ENCODE data around the gene EGFL7.
A peak's percentile ranks its signal among the peaks of the same experiment; 100 is the strongest.
"Not testable (repeated sequence)": the region's sequence is repeated elsewhere in the genome, so short reads cannot be mapped to it uniquely, and the experiment has no call there.

Gene EGFL7

GRCh38 chr9:136631038-136632000 lies 31.4 kb upstream of the EGFL7 start:
- no peaks in the 10 kb centered on the region for H3K9me3 ChIP-seq
- H3K27me3 ChIP-seq = no peaks in the 10 kb centered on the region
- TF ChIP-seq, protein P1, sequence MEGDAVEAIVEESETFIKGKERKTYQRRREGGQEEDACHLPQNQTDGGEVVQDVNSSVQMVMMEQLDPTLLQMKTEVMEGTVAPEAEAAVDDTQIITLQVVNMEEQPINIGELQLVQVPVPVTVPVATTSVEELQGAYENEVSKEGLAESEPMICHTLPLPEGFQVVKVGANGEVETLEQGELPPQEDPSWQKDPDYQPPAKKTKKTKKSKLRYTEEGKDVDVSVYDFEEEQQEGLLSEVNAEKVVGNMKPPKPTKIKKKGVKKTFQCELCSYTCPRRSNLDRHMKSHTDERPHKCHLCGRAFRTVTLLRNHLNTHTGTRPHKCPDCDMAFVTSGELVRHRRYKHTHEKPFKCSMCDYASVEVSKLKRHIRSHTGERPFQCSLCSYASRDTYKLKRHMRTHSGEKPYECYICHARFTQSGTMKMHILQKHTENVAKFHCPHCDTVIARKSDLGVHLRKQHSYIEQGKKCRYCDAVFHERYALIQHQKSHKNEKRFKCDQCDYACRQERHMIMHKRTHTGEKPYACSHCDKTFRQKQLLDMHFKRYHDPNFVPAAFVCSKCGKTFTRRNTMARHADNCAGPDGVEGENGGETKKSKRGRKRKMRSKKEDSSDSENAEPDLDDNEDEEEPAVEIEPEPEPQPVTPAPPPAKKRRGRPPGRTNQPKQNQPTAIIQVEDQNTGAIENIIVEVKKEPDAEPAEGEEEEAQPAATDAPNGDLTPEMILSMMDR (IDR thresholded peaks at IDR 0.05; ENCODE audit: low read depth, low read length) = peak; percentile 92
- no peak overlapping the region for H3K4me3 ChIP-seq (ENCODE audit: low read depth, low read length)
- H3K36me3 ChIP-seq = no peaks in the 10 kb centered on the region
- H3K4me1 ChIP-seq = 0 out of 2 replicates have a peak, but pooled peaks cover 2% of the 10 kb centered on the region
- peak; percentile 92 for DNase-seq

DNA sequence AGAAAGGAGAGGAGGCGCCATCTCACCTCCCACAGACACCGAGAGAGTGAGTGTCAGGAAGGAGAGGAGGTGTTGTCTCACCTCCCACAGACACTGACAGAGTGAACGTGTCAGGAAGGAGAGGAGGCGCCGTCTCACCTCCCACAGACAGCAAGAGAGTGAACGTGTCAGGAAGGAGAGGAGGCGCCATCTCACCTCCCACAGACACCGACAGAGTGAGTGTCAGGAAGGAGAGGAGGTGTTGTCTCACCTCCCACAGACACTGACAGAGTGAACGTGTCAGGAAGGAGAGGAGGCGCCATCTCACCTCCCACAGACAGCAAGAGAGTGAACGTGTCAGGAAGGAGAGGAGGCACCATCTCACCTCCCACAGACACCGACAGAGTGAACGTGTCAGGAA lies 30.6 kb upstream of the EGFL7 start:
- not testable (repeated sequence) for H3K4me1 ChIP-seq; H3K27me3 ChIP-seq; H3K36me3 ChIP-seq; H3K9me3 ChIP-seq; DNase-seq; H3K4me3 ChIP-seq (ENCODE audit: low read depth, low read length)

- not testable (repeated sequence) for H3K9me3 ChIP-seq; H3K36me3 ChIP-seq; H3K27me3 ChIP-seq; H3K4me1 ChIP-seq; DNase-seq; H3K4me3 ChIP-seq (ENCODE audit: low read depth, low read length)
Measured at GRCh38 chr9:136632491-136633106, 30.1 kb upstream of the EGFL7 start.

DNA sequence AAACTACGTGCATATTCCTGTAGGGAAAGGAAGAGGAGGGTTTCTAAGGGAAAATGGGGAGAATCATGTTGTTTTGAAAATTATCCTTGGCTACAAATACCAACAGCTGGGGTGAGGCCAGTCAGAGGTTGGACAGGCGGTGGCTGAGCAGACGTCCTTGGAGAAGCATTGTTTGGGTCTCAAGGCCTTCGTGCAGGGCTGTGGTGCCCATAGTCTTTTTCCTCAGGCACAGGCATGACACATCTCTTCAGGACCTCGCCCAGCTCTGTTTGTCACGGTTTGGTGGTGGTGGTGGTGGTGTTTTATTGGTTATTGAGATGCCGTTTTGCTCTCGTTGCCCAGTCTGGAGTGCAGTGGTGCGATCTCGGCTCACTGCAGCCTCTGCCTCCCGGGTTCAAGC lies 27.8 kb upstream of the EGFL7 start:
- H3K27me3 ChIP-seq = no peaks in the 10 kb centered on the region
- TF ChIP-seq, protein P1 (IDR thresholded peaks at IDR 0.05; ENCODE audit: low read depth, low read length) = no peak

DNA sequence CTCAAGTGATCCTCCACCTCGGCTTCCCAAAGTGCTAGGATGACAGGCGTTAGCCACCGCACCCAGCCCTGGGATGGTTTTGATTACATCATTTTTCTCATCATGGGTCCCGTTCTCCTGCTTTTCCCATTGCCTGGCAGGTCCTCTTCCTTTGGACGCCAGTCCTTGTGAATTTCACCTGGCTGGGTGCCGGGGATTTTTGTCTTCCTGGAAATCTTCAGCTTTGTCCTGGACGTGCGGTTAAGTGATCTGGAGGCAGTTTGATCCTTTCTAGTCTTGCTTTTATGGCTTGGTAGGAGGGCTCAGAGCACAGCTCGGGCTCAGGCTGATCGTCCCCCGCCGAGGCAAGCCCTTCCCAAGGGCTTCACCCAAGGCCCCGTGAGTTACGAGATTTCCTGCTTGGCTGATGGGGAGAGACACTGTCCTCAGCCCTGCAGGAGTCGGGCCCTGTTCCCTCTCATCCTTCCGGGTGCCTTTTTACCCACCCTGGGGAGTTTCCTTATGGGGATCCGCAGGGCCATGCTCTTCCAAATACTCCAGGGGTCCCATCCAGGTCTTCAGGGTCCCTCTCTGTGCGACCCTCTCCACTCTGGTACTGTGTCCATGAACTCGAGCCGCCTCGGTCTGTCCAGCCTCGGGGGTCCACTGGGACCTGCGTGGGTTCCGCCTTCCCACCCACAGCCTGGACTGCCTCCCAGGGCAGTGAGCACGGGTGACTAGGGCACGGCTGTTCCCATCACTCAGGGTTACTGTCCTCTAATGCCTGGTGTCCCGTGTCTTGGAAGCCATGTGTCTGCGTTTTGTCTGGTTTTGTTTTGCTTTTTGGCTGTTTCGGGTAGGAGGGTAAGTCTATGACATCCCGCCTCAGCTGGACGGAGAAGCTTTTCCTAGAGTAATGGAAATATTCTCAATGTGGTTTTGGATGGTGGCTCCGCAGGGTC lies 22.3 kb upstream of the EGFL7 start:
- H3K27me3 ChIP-seq = no peaks in the 10 kb centered on the region
- TF ChIP-seq, protein P1 (IDR thresholded peaks at IDR 0.05; ENCODE audit: low read depth, low read length) = no peak
- no peak overlapping the region for H3K4me3 ChIP-seq (ENCODE audit: low read depth, low read length)
- DNase-seq = no peak
- H3K36me3 ChIP-seq = no peaks in the 10 kb centered on the region
- H3K9me3 ChIP-seq = no peaks in the 10 kb centered on the region
- H3K4me1 ChIP-seq = no peaks in the 10 kb centered on the region

More for the DNA sequence above, 27.8 kb upstream of the EGFL7 start:
- DNase-seq = no peak
- Histone ChIP-seq H3K9me3 (no peaks in the 10 kb centered on the region), H3K36me3 (no peaks in the 10 kb centered on the region), H3K4me1 (0 out of 2 replicates have a peak, but pooled peaks cover 2% of the 10 kb centered on the region), H3K4me3 (ENCODE audit: low read depth, low read length) (no peak overlapping the region)

GRCh38 chr9:136642439-136642921 lies 20.2 kb upstream of the EGFL7 start:
- TF ChIP-seq, protein P1 (IDR thresholded peaks at IDR 0.05; ENCODE audit: low read depth, low read length) = no peak
- DNase-seq = no peak
- H3K36me3 ChIP-seq = no peaks in the 10 kb centered on the region
- no peaks in the 10 kb centered on the region for H3K9me3 ChIP-seq
- H3K4me3 ChIP-seq (ENCODE audit: low read depth, low read length) = no peak overlapping the region
- H3K27me3 ChIP-seq = no peaks in the 10 kb centered on the region
- peaks cover 12% of the 10 kb centered on the region for H3K4me1 ChIP-seq
